GM19351 (cell line): Measurements from ENCODE around the gene TLX2.
"Not testable (repeated sequence)": the region's sequence is repeated elsewhere in the genome, so short reads cannot be mapped to it uniquely, and the experiment has no call there.

ENCODE experiments used
- ATAC-seq: cut with Tn5 transposase; IDR thresholded peaks from one replicate; pipeline ENCODE4 v1.9.1; 2021; ENCODE audit warnings: mild to moderate bottlenecking, moderate library complexity; ENCODE audit not compliant: unreplicated experiment

Gene TLX2

DNA sequence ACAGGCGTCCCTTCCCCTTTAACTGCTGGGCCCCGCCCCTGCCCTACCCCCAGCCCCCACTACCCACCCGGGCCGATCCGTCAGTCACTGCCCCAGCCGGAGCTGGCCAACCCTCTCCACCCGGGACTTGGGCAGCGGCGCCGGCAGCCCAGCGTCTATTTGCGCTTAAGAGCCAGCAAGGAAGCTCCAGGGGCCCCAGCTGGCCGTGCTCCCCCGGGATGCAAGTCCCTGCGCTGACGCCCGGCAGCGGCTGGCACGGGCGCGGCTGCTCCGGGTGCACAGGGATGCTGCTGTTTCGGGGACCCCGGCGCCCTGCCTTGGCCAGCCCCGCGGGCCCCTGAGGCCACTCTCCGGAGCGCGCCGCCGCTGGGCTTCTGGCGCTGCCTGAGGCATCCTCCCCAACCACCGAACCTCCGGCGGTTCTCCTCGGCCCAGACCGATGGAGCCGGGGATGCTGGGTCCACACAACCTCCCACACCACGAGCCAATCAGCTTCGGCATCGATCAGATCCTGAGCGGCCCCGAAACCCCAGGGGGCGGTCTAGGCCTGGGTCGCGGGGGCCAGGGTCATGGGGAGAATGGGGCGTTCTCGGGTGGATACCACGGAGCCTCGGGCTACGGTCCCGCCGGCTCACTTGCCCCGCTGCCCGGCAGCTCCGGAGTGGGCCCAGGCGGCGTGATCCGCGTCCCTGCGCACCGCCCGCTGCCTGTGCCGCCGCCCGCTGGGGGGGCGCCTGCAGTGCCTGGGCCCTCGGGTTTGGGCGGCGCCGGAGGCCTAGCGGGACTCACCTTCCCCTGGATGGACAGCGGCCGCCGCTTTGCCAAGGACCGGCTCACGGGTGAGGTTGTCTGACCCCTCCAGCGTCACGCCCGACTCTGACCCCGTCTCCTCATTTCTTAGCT, at the start of gene TLX2:
Gene TLX2, plus strand, starts transcription at position 83 of the 903 bp plus-strand sequence. Its CDS starts 357 bp downstream, at position 440.
- no peak for ATAC-seq

DNA sequence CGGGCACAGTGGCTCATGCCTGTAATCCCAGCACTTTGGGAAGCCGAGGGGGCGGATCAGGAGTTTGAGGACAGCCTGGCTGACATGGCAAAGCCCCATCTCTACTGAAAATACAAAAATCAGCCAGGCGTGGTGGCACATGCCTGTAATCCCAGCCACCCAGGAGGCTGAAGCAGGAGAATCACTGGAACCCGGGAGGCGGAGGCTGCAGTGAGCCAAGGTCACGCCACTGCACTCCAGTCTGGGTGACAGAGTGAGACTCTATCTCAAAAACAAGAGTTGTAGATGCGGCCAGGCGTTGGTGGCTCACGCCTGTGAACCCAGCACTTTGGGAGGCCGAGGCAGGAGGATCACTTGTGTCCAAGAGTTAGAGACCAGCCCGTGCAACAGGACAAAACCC, 43.5 kb upstream of the TLX2 start:
- not testable (repeated sequence) for ATAC-seq

DNA sequence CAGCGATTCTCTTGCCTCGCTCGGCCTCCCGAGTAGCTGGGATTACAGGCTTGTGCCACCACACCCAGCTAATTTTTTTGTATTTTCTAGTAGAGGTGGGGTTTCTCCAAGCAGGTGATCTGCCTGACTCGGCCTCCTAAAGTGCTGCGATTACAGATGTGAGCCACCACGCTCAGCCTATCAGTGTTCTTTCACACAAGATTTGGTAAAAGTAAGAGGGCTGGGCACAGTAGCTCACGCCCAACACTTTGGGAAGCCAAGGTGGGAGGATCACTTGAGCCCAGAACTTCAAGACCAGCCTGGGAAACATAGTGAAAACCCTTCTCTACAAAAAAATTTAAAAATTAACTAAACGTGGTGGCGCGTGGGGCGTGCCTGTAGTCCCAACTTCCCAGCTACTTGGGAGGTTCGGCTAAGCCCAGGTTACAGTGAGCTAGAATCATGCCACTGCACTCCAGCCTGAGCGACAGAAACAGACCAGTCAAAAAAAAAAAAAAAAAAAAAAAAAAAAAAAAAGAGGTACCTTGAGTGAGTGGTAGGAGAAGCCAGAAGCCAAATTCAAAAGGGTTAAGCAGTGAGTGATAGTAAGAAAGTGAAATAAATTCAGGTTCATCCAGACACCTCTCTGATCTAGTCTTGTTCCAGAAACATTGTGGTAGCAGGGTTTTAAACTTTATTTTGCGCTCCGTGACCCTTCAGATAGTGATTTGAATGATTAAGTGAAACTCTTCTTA, 42.8 kb upstream of the TLX2 start:
- no peak for ATAC-seq

DNA sequence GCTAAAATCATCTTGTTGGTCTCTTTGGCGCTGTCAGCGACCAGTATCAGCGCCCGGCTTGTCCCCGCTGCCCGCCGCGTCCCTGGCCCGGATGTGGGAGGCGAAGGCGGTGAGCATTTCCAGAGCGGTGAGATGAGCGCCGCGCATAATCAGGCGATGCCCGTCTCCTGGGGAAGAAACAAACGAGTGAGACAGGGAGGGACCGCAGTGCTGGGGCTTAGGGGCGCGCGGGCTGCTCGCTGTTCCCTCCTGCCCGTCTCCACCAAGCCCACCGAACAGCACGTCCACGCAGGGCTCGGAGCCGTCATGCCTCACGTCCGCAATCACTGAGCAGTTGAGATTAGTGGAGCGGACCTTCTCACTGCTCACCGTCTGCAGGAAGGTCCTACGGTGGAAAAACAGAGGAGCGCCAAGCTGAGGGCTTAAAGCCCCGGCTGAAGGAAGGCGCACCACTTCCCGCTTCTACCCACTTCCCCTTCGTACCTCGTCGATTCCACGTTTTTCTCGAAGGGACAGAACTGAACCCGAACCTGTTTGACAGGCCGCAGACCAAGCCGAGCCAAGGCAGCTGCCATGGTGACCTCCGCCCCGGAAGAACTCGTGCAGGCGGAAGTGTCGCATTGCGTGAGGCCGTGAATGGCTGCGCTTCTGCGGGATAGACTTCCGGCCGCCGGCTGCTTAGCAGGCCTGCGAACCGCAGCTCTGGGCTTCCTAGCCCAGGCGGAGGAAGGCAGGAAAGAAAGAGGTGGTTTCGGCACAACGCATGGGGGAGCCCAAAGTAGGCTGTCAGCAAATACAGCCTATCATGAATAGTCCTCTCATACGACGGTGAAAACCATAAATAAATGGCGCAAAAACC, 41.9 kb upstream of the TLX2 start, which contains the start of gene MRPL53:
Gene MRPL53, minus strand, starts transcription at position 595 of the 859 bp plus-strand sequence. Its CDS starts 20 bp downstream, at position 575.
- ATAC-seq: peak; percentile 90

DNA sequence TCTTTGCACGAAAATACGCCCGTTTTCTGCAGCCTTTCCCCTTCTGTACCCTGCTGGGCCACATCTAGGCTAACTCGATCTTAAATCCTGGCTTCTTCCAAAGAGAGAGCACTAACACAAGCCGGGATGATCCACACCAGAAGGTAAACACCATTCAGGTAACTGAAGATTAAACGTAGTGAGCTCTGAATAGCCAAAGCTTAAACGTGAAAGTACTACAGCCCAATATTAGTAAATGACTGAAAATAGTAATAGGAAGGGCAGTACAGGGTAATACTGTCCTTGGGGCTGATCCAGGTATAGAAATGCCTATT, 41.3 kb upstream of the TLX2 start:
- ATAC-seq: no peak

DNA sequence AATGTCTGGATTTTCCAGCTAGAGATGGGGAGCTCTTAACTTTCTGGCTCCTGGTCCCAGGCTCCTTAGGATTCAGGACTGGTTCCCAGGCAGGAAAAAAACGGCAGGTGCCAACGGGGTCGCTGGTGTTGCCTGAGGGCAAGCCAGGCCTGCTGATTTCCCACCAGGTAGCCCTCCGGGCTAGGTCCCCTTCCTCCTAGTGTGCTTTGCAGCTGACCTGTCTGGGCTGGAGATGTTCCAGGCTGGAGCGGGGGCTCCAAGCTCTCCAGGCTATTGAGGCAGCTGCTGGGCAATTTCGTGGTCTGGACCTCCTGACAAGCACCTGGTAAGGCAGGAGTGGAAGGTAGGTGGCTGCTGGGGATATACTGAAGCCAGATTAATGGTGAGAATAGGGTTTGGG, 39.8 kb upstream of the TLX2 start:
- no peak for ATAC-seq

DNA sequence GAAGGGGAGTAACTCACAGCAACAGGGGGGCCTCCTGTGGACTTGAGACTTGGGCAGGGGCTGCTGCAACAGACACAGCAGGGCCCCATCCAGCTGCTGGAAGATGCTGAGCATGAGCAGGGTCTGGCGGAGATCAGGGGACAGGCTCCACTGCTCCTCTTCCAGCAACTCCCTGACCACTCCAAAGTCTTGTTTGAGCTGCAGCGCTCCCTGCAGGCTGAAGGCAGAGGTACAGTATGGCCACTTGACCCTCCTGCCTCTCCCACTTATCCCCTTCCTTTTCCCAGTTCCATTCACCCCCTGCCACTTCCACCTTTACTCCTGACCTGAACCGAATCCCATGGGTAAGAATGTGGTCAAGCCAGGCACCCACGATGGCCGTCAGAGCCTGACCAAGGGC, 39.4 kb upstream of the TLX2 start:
- ATAC-seq: no peak

DNA sequence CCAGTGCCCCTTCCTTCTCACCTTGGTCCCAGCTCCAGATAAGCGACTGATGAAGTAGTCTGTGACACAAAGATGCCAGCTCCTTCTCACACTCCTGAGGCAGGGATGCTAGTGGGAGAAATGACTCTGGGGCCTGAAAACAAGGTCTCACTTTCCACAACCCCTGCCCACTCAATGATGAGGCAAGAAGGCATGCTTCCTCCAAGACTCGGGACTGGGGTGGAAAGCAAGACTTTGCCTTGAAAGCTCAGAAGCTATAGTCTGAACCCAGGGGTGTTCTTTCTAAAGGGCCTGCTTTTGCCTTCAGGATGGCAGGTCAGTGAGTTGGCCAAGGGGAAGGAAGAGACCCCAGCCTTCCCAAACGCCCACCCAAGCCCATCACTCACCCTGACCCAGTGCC, 32.8 kb upstream of the TLX2 start:
- no peak for ATAC-seq

DNA sequence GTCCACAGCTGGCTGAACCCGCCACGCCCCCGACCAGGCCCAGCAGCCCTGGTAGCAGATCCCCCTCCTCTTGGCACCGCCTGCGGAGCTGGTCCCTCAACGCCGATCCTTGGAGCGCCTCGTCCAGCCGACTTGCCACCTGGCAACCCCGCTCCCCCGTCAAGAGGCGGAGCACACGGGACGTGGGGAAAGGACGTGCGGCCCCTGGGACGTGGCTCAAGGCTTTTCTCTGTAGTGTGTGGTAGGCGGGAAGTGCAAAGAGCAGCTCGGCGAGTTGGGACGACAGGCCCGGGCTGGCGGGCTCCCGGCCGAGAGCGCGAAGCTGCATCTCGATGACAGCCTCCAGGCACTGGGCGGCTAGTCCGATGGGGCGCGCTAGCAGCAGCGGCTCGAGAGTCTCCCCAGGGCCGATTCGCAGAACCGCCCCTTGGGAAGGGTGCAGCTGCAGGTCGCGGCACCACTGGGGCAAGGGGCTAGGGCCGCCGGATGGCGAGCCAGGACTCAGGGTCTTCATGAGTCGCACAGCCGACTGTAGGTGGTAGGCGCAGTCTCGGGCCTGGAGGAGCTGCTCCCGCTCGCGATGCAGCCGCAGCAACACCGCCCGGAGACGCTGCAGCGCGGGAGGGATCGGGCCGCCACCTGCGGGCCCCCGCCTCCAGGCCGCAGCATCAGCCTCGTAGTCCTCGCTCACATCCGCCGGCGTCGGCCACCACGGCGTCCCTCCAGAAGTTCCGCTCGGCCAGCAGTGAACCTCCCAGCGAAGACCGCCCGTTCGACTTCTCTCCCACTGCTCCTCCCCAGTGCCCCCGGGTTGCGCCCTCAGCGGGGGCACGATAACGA, 32.1 kb upstream of the TLX2 start:
- peak; percentile 40 for ATAC-seq

DNA sequence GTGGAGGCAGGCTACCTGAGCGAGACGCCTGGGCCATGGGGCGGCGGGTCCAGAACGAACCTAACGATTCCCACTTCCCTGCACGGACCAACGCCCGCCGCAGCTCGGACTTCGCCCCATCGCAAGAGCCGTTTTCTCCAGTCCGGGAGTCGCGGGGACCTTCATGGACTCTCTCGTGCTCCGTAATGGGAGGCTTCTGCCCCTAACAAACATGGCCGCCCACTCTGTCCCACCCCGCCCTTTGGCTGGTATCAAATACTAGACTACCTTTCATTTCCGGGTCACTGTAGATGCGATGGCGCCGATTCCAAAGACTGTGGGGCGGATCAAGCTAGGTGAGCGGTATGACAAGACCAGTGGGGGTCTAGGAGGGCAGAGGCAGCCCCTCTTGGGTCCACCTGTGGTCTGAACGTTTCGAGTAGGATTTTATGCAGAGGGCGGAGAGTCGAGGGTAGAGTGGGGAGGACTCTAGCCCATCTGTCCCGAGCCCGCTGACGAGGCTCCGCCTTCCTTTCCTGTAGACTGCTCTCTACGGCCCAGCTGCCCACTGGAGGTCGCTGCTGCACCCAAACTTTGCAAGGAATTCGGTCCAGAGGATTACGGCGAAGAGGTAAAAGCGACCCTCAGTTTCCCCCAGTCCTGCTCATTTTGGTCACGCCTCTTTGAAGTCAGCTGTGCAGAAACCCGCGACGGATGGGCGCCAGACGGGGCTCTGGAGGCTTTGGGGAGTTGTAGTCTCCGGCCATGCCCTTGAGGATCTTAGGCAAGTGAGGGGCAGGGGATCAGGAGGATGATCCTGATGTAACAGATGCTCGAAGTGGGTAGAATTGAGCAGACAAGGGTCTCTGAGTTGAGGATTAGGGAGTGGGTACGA, 31.2 kb upstream of the TLX2 start, which contains the start of the genes CCDC142 and TTC31:
Gene CCDC142, minus strand, starts transcription at position 198 of the 874 bp plus-strand sequence. Its CDS starts 161 bp downstream, at position 37.
Gene TTC31, plus strand, starts transcription at position 281 of the 874 bp plus-strand sequence. Its CDS starts 15 bp downstream, at position 296.
- peak; percentile 86 for ATAC-seq

DNA sequence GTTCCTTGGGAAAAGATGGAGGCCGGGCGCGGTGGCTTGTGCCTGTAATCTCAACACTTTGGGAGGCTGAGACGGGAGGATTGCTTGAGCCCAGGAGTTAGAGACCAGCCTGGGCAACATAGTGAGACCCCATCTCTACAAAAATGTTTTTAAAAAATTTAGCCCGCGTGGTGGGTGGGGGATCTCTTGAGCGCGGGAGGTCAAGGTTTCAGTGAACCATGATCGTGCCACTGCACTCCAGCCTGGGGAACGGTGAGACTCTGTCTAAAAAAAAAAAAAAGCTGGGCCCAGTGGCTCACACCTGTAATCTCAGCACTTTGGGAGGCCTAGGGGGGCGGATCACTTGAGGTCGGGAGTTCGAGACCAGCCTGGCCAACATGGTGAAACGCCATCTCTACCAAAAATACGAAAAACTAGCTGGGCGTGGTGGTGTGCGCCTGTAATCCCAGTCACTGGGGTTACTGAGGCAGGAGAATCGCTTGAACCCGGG, 30.5 kb upstream of the TLX2 start:
- ATAC-seq: not testable (repeated sequence)

DNA sequence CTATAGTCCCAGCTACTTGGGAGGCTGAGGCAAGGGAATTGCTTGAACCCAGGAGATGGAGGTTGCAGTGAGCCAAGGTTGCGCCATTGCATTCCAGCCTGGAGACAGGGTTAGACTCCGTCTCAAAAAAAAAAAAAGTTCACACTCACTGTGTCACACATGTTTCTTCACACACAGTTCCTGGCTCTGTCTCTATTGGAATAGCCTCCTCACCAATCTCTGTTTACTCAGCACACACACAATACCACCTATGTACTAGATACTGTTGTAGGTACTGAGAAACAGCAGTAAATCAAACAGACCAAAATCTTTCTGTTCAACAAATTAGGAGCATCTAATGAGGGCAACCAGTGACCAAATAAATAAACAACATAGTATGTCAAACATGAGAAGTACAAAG, 28.1 kb upstream of the TLX2 start:
- ATAC-seq: no peak

DNA sequence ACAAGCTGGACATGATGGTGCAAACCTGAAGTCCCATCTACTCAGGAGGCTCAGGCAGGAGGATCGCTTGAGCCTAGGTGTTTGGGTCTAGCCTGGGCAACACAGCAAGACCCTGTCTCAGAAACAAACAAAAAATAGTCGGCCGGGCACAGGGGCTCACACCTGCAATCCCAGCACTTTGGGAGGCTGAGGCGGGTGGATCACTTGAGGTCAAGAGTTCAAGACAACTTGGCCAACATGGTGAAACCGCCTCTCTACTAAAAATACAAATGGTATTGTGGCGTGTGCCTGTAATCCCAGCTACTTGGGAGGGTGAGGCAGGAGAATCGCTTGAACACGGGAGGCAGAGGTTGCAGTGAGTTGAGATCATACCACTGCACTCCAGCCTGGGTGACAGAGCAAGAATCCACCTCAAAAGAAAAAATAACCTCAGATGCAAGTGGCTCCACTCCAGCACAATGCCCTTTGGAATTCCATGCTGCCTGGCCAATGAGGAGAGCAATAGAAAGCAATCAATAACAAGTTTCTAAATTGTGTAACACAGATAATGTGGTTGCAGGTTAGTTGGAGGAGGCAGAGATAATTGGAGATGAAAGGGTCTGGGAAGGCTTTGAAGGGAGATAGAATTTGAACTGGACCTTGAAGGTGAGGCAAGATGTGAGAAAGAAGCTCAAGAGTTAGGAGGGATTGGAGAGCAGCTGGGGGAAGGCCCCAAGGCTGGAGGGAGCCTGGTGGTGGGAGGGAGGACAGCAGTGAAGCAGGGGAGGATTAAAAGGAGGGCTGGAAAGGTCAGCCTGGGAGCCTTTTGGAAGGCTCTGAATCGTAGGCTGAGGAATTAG, 25.4 kb upstream of the TLX2 start:
- no peak for ATAC-seq

DNA sequence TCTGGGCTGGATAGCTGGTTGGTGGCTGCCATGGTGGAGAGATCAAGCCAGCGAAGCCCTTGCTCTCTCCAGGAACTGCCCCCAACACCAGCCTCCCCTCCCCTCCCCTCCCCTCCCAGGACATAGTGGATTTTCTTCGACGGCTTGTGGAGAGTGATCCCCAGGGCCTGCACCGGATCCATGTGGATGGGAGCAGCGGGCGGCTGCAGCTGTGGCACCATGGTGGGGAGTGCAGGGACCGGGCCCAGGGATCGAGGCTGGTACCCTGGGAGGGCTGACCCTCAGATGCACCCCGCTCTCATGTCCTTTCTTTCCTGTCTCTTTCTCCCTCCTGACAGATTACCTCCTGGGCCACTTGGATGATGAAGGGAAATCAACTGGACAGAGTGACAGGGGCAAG, 24.3 kb upstream of the TLX2 start:
- ATAC-seq: no peak

DNA sequence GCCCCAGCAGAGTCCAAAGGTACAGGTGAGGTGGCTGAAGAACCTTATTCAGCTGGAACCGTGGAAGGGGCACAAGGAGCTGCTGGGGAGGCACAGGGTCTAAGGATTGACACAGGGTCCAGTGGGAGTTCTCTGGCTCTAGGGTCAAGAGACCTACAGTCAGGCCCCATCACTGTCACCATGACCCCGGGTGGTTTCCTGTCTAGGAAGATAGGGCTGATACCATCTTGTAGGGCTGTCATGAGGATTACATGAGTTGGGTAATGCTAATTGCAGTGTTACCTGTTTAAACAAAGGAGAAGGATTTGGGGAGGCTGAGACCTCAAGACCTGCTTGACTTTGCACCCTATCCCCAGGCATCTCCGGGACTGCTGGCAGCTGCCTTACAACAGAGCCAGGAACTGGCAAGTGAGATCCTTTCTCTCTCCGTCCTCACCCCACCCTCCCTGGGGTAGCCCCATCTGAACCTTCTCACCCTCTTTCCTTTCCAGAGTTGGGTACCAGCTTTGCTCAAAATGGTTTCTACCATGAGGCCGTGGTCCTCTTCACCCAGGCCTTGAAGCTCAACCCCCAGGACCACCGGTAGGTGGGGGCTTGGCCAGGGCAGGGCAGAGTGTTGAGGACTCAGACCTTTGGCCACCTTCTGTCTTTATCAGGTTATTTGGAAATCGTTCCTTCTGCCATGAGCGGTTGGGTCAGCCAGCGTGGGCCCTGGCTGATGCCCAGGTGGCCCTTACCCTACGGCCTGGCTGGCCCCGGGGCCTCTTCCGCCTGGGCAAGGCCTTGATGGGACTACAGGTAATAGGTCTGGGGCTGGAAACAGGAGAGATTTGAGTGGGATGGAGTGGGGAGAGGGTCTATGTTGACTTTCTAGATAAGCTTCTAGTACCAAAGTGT, 22.4 kb upstream of the TLX2 start:
- no peak for ATAC-seq

DNA sequence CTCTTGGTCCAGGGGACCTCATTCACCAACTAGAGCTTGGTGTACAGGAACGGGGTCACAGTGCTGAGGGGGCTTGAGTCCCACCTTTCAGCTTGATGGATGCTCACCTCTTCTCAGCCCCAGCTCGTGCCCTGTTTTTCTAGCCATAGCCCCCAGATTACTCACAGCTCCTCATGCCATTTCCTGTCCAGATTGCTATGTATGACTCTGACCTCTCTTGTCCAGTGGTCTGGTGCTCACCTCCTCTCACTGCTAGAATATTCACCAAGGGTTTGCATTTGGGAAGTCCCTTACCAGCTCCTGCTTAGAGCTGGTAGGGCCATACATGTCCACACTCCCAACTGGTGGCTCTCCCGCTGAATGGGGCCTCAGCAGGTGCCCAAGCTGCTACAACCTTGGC, 20.7 kb upstream of the TLX2 start:
- ATAC-seq: no peak

DNA sequence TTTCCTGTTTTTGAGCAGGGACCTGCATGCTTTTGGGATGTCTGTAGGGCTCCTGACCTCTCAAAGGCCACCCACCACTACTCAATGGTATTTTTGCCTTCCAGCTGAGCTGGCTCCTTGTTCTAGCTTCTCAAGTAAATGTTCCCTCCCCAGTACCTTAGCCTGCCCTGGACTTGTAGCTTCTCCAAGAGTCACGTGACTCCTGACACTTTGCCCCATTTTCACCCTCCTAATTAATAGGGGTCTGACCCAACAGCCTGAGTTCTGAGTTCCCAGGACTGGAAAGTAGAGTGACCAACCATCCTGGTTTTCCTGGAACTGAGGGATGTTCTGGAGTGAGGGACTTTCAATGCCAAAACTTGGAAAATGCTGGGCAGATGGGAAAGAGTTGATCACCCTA, 18.8 kb upstream of the TLX2 start:
- ATAC-seq: no peak
